ENCODE measurements around the gene TRAPPC12. TPM values are rescaled to one million over a fixed set of nuclear protein-coding genes. Genes with fewer than 3 reads are reported as not detected.
"Not testable (repeated sequence)": the region's sequence is repeated elsewhere in the genome, so short reads cannot be mapped to it uniquely, and the experiment has no call there.

The TRAPPC12 gene
- total RNA-seq, 1 donor from 2014 or later = 78.9 TPM

- DNase-seq (ENCODE audit: low spot score) = no peak
These were observed 11.2 kb upstream of the TRAPPC12 start for GRCh38 chr2:3368261-3368722.

GRCh38 chr2:3369340-3370181 lies 9.9 kb upstream of the TRAPPC12 start:
- DNase-seq (ENCODE audit: low spot score) = not testable (repeated sequence)

GRCh38 chr2:3376821-3377220 lies 2.7 kb upstream of the TRAPPC12 start:
- DNase-seq (ENCODE audit: low spot score) = no peak

GRCh38 chr2:3377279-3377611 lies 2.2 kb upstream of the TRAPPC12 start:
- no peak for DNase-seq (ENCODE audit: low spot score)

GRCh38 chr2:3377612-3378432 lies 1.7 kb upstream of the TRAPPC12 start, which contains the start of gene EIPR1:
Gene EIPR1, minus strand, starts transcription at chr2:3377818. Its CDS starts 129 bp downstream, at chr2:3377689.
- peak; percentile 99 for DNase-seq (ENCODE audit: low spot score)

GRCh38 chr2:3379339-3379646 lies 201 bp upstream of the TRAPPC12 start:
- no peak for DNase-seq (ENCODE audit: low spot score)

GRCh38 chr2:3386448-3386958 lies 7.0 kb downstream of the TRAPPC12 start:
- no peak for DNase-seq (ENCODE audit: low spot score)

- DNase-seq (ENCODE audit: low spot score) = no peak
These were observed 7.5 kb downstream of the TRAPPC12 start for GRCh38 chr2:3387011-3387410.

- DNase-seq (ENCODE audit: low spot score) = no peak
These were observed 8.3 kb downstream of the TRAPPC12 start for GRCh38 chr2:3387644-3388411.

GRCh38 chr2:3388412-3388738 lies 8.9 kb downstream of the TRAPPC12 start:
- DNase-seq (ENCODE audit: low spot score) = no peak

GRCh38 chr2:3389193-3389592 lies 9.7 kb downstream of the TRAPPC12 start:
- no peak for DNase-seq (ENCODE audit: low spot score)

- no peak for DNase-seq (ENCODE audit: low spot score)
These were observed 10.5 kb downstream of the TRAPPC12 start for GRCh38 chr2:3390041-3390440.

- no peak for DNase-seq (ENCODE audit: low spot score)
These were observed 12.7 kb downstream of the TRAPPC12 start for GRCh38 chr2:3392216-3392615.

- DNase-seq (ENCODE audit: low spot score) = no peak
These were observed 17.5 kb downstream of the TRAPPC12 start for GRCh38 chr2:3396920-3397559.

GRCh38 chr2:3398857-3399256 lies 19.4 kb downstream of the TRAPPC12 start:
- DNase-seq (ENCODE audit: low spot score) = no peak

GRCh38 chr2:3399381-3399780 lies 19.9 kb downstream of the TRAPPC12 start:
- no peak for DNase-seq (ENCODE audit: low spot score)

GRCh38 chr2:3399829-3400228 lies 20.3 kb downstream of the TRAPPC12 start:
- no peak for DNase-seq (ENCODE audit: low spot score)

- no peak for DNase-seq (ENCODE audit: low spot score)
These were observed 24.3 kb downstream of the TRAPPC12 start for GRCh38 chr2:3403587-3404334.

GRCh38 chr2:3404349-3404894 lies 24.9 kb downstream of the TRAPPC12 start:
- no peak for DNase-seq (ENCODE audit: low spot score)

GRCh38 chr2:3405307-3405706 lies 25.8 kb downstream of the TRAPPC12 start:
- DNase-seq (ENCODE audit: low spot score) = no peak
